ENCODE results near the gene PRSS57. TPM values are rescaled to one million over a fixed set of nuclear protein-coding genes. Genes with fewer than 3 reads are reported as not detected.
A peak's percentile ranks its signal among the peaks of the same experiment; 100 is the strongest.
"Not testable (repeated sequence)": the region's sequence is repeated elsewhere in the genome, so short reads cannot be mapped to it uniquely, and the experiment has no call there.

The PRSS57 gene
- total and polyA plus RNA-seq, 12 donors: 0.06 TPM; not detected in 11

DNA sequence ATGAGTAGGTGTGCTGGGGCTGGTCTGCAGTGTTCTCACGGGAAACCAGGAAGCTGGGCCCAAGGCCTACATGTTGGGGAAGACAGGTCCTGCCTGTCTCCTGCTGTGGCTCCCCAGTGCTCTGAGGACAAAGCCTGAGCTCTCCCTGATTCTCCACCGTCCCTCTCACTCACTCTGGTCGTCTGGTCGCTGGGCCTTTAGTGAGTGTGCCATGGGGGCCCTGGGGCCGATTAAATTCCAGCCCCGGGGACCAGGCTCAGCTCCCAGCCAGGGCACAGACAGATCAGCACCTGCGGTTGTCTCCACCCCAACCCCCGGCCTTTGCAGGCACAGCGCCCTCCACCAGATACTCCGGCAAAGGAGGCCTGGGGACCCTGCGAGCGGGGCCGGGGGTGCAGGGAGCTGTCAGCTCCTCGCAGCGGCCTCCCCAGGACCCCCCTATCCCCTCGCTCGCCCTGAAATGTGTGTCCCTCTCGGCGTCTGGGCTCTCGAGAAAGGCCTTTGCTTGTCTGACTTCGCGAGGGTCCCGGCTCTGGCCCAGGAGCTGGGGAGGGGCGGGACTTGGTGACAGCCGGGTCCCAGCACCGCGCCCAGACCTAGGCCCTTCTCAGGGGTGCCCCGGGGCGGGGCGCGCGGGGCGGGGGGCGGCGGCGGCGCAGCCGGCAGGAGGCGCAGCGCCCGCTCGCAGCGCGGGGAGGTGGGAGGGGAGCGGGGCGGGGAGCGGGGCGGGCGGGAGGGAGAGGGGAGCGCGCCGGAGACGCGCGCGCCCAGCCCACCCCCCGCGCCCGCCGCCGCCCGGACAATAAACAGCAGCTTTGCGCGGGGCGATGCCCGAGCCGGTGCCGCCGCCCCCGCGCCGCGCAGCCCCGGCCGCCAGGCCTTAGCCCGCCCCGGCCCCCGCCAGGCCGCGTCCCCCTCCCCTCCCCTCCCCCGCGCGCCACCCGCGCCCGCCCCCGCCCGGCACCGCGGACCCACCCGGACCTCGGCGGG is 13.2 kb upstream of the PRSS57 start, which contains the start of gene PALM:
TSS of gene PALM (plus strand) at position 782 of the 990 bp plus-strand sequence. CDS start 212 bp downstream, outside the sequence.
- ATAC-seq: peak in 4 of 8 donors; percentile 19 to 47 (median 26)
- Histone ChIP-seq H3K4me1 (peaks cover 0 to 34% (median 19%) of the 10 kb centered on the region in 9 donors), H3K9me3 (peaks cover 0 to 6% (median 0%) of the 10 kb centered on the region in 11 donors), H3K27ac (peak within 1 kb of the TSS; percentile 80 to 95 (median 89)), H3K4me3 (peak within 1 kb of the TSS; percentile 44 to 83 (median 70)), H3K36me3 (peaks cover 0 to 4% (median 0%) of the 10 kb centered on the region in 9 donors), H3K27me3 (peaks cover 0 to 26% (median 0%) of the 10 kb centered on the region in 7 donors)
- TF ChIP-seq, protein P1, sequence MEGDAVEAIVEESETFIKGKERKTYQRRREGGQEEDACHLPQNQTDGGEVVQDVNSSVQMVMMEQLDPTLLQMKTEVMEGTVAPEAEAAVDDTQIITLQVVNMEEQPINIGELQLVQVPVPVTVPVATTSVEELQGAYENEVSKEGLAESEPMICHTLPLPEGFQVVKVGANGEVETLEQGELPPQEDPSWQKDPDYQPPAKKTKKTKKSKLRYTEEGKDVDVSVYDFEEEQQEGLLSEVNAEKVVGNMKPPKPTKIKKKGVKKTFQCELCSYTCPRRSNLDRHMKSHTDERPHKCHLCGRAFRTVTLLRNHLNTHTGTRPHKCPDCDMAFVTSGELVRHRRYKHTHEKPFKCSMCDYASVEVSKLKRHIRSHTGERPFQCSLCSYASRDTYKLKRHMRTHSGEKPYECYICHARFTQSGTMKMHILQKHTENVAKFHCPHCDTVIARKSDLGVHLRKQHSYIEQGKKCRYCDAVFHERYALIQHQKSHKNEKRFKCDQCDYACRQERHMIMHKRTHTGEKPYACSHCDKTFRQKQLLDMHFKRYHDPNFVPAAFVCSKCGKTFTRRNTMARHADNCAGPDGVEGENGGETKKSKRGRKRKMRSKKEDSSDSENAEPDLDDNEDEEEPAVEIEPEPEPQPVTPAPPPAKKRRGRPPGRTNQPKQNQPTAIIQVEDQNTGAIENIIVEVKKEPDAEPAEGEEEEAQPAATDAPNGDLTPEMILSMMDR (IDR thresholded peaks at IDR 0.05): peak in 7 of 9 donors; percentile 14 to 51 (median 33)
- intact Hi-C loops (cut with DNase I): no loop called here
- 10 to 14% methylated on average over 37 to 79 of the region's 93 CpGs for WGBS, 2 donors
- DNase-seq: peak in 1 of 2 donors; percentile 58

DNA sequence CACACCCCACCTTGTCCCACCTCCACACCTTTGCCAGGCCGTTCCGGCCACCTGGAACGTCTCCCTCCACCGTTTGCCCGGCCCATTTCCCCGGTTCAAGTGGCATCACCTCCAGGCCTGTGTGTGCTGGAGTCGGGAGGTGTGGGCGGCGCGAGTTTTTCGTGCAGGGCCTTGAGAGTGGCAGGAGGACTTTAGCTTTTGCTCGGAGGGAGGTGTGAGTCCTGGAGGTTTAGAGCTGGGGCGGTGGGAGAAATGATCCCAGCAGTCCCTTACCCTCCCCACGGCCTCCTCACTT is 9.1 kb upstream of the PRSS57 start:
- Histone ChIP-seq H3K36me3 (no peaks in the 10 kb centered on the region), H3K4me3 (peak overlapping the region in 2 of 10 donors; percentile 7 to 27), H3K27ac (no peak overlapping the region), H3K4me1 (peaks cover 0 to 25% (median 13%) of the 10 kb centered on the region in 9 donors), H3K27me3 (peaks cover 0 to 21% (median 5%) of the 10 kb centered on the region in 7 donors), H3K9me3 (peaks cover 0 to 6% (median 0%) of the 10 kb centered on the region in 11 donors)
- DNase-seq (no peak), ATAC-seq (no peak)
- intact Hi-C loops (cut with DNase I): no loop called here
- TF ChIP-seq, protein P1 (IDR thresholded peaks at IDR 0.05): no peak
- WGBS, 2 donors: 26 to 39% methylated on average over 14 of the region's 14 CpGs

DNA sequence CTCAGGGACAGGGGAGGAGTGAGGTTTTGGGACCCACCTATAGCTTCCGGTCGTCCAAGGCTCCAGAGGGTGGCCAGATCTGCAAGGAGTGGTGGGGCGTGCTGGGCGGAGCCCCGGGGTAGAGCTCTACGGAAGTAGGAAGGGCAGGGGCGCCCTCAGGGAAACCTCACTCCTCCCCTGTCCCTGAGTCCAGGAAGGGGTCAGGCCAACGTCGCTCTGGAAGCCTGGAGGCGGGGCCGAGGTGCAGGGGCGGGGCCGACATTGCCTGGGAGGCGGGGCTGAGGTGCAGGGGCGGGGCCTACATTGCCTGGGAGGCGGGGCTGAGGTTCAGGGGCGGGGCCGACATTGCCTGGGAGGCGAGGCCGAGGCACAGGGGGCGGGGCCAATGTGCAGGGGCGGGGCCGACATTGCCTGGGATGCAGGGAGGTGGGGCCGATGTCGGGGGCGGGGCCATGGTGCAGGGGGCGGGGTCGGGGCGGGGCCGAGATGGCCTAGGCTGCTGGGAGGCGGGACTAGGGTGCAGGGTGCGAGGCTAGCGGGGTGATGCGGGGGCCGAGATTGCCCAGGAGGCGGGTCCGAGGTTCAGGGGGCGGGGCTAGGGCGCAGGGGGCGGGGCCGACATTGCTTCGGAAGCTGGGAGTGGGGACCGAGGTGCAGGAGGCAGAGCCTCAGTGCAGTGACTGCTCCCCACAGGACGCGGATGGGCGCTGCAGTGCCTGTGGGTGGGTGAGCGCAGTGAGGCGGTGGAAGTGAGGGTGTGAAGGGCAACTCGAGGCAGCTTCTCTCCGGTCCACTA is 8.6 kb upstream of the PRSS57 start:
- H3K36me3 ChIP-seq: no peaks in the 10 kb centered on the region
- peaks cover 0 to 6% (median 0%) of the 10 kb centered on the region in 11 donors for H3K9me3 ChIP-seq
- H3K27me3 ChIP-seq: peaks cover 0 to 20% (median 5%) of the 10 kb centered on the region in 7 donors
- peak overlapping the region in 7 of 10 donors; percentile 19 to 41 (median 27) for H3K4me3 ChIP-seq
- intact Hi-C loops (cut with DNase I): no loop called here
- peaks cover 0 to 25% (median 15%) of the 10 kb centered on the region in 9 donors for H3K4me1 ChIP-seq
- peak overlapping the region in 4 of 10 donors; percentile 4 to 66 (median 56) for H3K27ac ChIP-seq
- WGBS, 2 donors: 7 to 10% methylated on average over 37 to 49 of the region's 50 CpGs
- DNase-seq: peak; percentile 69 to 88
- TF ChIP-seq, protein P1 (IDR thresholded peaks at IDR 0.05): peak in 1 of 9 donors; percentile 8
- ATAC-seq: peak; percentile 82 to 92 (median 85)

DNA sequence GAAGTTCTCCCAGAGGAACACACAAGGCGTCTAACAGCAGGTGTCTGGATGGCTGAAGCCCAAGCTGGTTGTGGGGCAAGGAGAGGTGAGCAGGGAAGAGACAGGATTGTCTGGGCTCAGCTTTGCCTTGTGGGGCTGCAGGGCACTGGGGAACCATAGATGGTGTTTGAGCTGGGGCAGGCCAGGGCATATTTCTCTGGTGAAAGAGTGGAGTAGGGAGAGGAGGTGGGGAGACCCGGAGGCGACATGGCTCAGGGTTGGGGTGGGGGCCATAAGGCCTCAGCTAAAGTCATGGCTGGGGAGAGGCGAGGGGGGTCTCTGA is 8.0 kb upstream of the PRSS57 start:
- 37 to 58% methylated on average over 4 of the region's 4 CpGs for WGBS, 2 donors
- H3K27ac ChIP-seq: peak overlapping the region in 4 of 10 donors; percentile 4 to 66 (median 56)
- H3K27me3 ChIP-seq: peaks cover 0 to 20% (median 4%) of the 10 kb centered on the region in 7 donors
- peak in 2 of 8 donors; percentile 3 to 26 for ATAC-seq
- no peak for DNase-seq
- peaks cover 0 to 6% (median 0%) of the 10 kb centered on the region in 11 donors for H3K9me3 ChIP-seq
- H3K4me3 ChIP-seq: peak overlapping the region in 7 of 10 donors; percentile 19 to 41 (median 27)
- intact Hi-C loops (cut with DNase I): no loop called here
- no peaks in the 10 kb centered on the region for H3K36me3 ChIP-seq
- peaks cover 0 to 24% (median 15%) of the 10 kb centered on the region in 9 donors for H3K4me1 ChIP-seq
- TF ChIP-seq, protein P1 (IDR thresholded peaks at IDR 0.05): no peak

DNA sequence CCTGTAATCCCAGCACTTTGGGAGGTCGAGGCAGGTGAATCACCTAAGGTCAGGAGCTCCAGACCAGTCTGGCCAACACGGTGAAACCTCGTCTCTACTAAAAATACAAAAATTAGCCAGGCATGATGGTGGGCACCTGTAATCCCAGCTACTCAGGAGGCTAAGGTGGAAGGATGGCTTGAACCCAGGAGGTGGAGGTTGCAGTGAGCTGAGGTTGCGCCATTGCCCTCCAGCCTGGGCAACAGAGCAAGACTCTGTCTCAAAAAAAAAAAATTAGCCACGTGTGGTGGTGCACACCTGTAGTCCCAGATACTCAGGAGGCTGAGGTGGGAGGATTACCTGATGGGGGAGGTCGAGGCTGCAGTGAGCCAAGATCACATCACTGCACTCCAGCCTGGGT is 7.6 kb upstream of the PRSS57 start:
- intact Hi-C loops (cut with DNase I); H3K36me3 ChIP-seq; ATAC-seq; DNase-seq; H3K9me3 ChIP-seq: not testable (repeated sequence)
- peak overlapping the region in 2 of 10 donors; percentile 4 to 66 for H3K27ac ChIP-seq
- H3K4me3 ChIP-seq: peak overlapping the region in 3 of 10 donors; percentile 22 to 41 (median 27)
- WGBS, 2 donors: 69 to 72% methylated on average over 6 of the region's 6 CpGs
- peaks cover 0 to 19% (median 10%) of the 10 kb centered on the region in 9 donors for H3K4me1 ChIP-seq
- peaks cover 0 to 20% (median 0%) of the 10 kb centered on the region in 7 donors for H3K27me3 ChIP-seq

DNA sequence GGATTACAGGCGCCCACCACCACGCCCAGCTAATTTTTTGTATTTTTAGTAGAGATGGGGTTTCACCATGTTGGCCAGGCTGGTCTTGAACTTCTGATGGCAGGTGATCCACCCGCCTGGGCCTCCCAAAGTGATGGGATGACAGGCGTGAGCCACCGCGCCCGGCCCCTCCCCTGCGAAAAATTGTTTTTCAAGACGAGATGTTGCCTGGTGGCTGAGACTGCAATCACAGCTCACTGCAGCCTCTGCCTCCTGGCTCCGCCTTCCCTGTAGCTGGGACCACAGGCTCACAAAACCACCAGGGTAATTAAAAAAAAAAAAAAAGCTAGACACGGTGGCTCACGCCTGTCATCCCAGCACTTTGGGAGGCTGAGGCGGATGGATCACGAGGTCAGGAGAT is 4.6 kb upstream of the PRSS57 start:
- Histone ChIP-seq H3K27me3 (peaks cover 0 to 39% (median 14%) of the 10 kb centered on the region in 7 donors), H3K4me1 (peaks cover 0 to 19% (median 6%) of the 10 kb centered on the region in 9 donors)
- H3K27ac ChIP-seq; intact Hi-C loops (cut with DNase I); ATAC-seq; H3K36me3 ChIP-seq; DNase-seq; H3K9me3 ChIP-seq; H3K4me3 ChIP-seq: not testable (repeated sequence)
- 70 to 73% methylated on average over 13 to 14 of the region's 14 CpGs for WGBS, 2 donors
